Stimulated activated naive CD8-positive, alpha-beta T cell treated with anti-CD3 and anti-CD28 coated beads, Interleukin-15, amount 100 ng/mL, for 72 hours (primary cell): ENCODE measurements around the gene PRR20B.
"Not testable (repeated sequence)": the region's sequence is repeated elsewhere in the genome, so short reads cannot be mapped to it uniquely, and the experiment has no call there.

Experiments used
- ATAC-seq: fragments of 150-1000 bp; cut with Tn5 transposase; 2 replicates; pipeline ENCODE4 v1.10.0; 2021; ENCODE audit warnings: mild to moderate bottlenecking, moderate library complexity
- DNase-seq, 2 donors: peaks; one replicate each; pipeline ENCODE4 v3.0.0; 2021 to 2022
- H3K27ac Mint-ChIP-seq, 2 donors: one replicate each; pipeline ENCODE4 v1.8.0; 2022; ENCODE audit warnings: mild to moderate bottlenecking in 2 of 2, mixed read lengths in 2 of 2, moderate library complexity in 2 of 2
- H3K27me3 Mint-ChIP-seq: one replicate; pipeline ENCODE4 v1.8.0; 2022; ENCODE audit warnings: mixed read lengths
- H3K4me1 Mint-ChIP-seq: one replicate; pipeline ENCODE4 v1.8.0; 2022; ENCODE audit warnings: mild to moderate bottlenecking, mixed read lengths
- H3K4me3 Mint-ChIP-seq, 2 donors: one replicate each; pipeline ENCODE4 v1.8.0; 2022; ENCODE audit warnings: mild to moderate bottlenecking in 2 of 2, mixed read lengths in 2 of 2, moderate library complexity in 1 of 2
- H3K9me3 Mint-ChIP-seq, 2 donors: one replicate each; pipeline ENCODE4 v1.8.0; 2022; ENCODE audit warnings: mixed read lengths in 2 of 2

Gene PRR20B

GRCh38 chr13:57147188-57147587 is at the start of gene PRR20B:
PRR20B (plus strand) TSS chr13:57147488; CDS start chr13:57147875, 387 bp downstream.
- H3K27ac Mint-ChIP-seq, H3K4me3 Mint-ChIP-seq, H3K4me1 Mint-ChIP-seq, H3K27me3 Mint-ChIP-seq, ATAC-seq, DNase-seq, H3K9me3 Mint-ChIP-seq: not testable (repeated sequence)

- no peaks in the 10 kb centered on the region for H3K27me3 Mint-ChIP-seq
- peaks cover 16 to 26% of the 10 kb centered on the region in 2 donors for H3K9me3 Mint-ChIP-seq
- DNase-seq (no peak), ATAC-seq (no peak)
- no peaks in the 10 kb centered on the region for H3K4me1 Mint-ChIP-seq
- no peak overlapping the region for H3K4me3 Mint-ChIP-seq
- H3K27ac Mint-ChIP-seq = no peak overlapping the region
Measured at GRCh38 chr13:57114945-57115344, 32.3 kb upstream of the PRR20B start.

- ATAC-seq = no peak
- Mint-ChIP-seq H3K9me3 (no peaks in the 10 kb centered on the region), H3K4me3 (no peak overlapping the region), H3K4me1 (no peaks in the 10 kb centered on the region), H3K27ac (no peak overlapping the region), H3K27me3 (no peaks in the 10 kb centered on the region)
- no peak for DNase-seq
Measured at GRCh38 chr13:57123681-57124080, 23.6 kb upstream of the PRR20B start.

- no peak for DNase-seq
- no peaks in the 10 kb centered on the region for H3K27me3 Mint-ChIP-seq
- H3K4me1 Mint-ChIP-seq = no peaks in the 10 kb centered on the region
- ATAC-seq = no peak
- H3K4me3 Mint-ChIP-seq = no peak overlapping the region
- H3K27ac Mint-ChIP-seq = no peak overlapping the region
- H3K9me3 Mint-ChIP-seq = no peaks in the 10 kb centered on the region
Measured at GRCh38 chr13:57128909-57129308, 18.4 kb upstream of the PRR20B start.

- no peak overlapping the region for H3K4me3 Mint-ChIP-seq
- no peak overlapping the region for H3K27ac Mint-ChIP-seq
- ATAC-seq = no peak
- no peaks in the 10 kb centered on the region for H3K4me1 Mint-ChIP-seq
- H3K9me3 Mint-ChIP-seq = no peaks in the 10 kb centered on the region
- no peak for DNase-seq
- no peaks in the 10 kb centered on the region for H3K27me3 Mint-ChIP-seq
Measured at GRCh38 chr13:57136093-57136492, 11.2 kb upstream of the PRR20B start.

GRCh38 chr13:57137585-57137984 is 9.7 kb upstream of the PRR20B start:
- Mint-ChIP-seq H3K27me3 (no peaks in the 10 kb centered on the region), H3K4me1 (no peaks in the 10 kb centered on the region), H3K9me3 (no peaks in the 10 kb centered on the region), H3K27ac (no peak overlapping the region), H3K4me3 (no peak overlapping the region)
- DNase-seq (no peak), ATAC-seq (no peak)

- no peak overlapping the region for H3K27ac Mint-ChIP-seq
- H3K4me1 Mint-ChIP-seq = no peaks in the 10 kb centered on the region
- H3K4me3 Mint-ChIP-seq = no peak overlapping the region
- no peak for DNase-seq
- H3K9me3 Mint-ChIP-seq = no peaks in the 10 kb centered on the region
- no peak for ATAC-seq
- H3K27me3 Mint-ChIP-seq = no peaks in the 10 kb centered on the region
Measured at GRCh38 chr13:57138988-57139387, 8.3 kb upstream of the PRR20B start.

- ATAC-seq, H3K27me3 Mint-ChIP-seq, DNase-seq: not testable (repeated sequence)
Measured at GRCh38 chr13:57139781-57140180, 7.5 kb upstream of the PRR20B start.

GRCh38 chr13:57140235-57140968 is 6.9 kb upstream of the PRR20B start, which contains the start of gene PRR20A:
PRR20A (plus strand) TSS chr13:57140918; CDS start chr13:57141305, 387 bp downstream.
- not testable (repeated sequence) for DNase-seq, H3K4me1 Mint-ChIP-seq, H3K9me3 Mint-ChIP-seq, H3K27ac Mint-ChIP-seq, ATAC-seq, H3K4me3 Mint-ChIP-seq, H3K27me3 Mint-ChIP-seq

More at GRCh38 chr13:57139781-57140180, 7.5 kb upstream of the PRR20B start:
- H3K9me3 Mint-ChIP-seq, H3K4me3 Mint-ChIP-seq, H3K27ac Mint-ChIP-seq, H3K4me1 Mint-ChIP-seq: not testable (repeated sequence)

- not testable (repeated sequence) for H3K4me1 Mint-ChIP-seq, H3K27ac Mint-ChIP-seq, ATAC-seq, DNase-seq, H3K9me3 Mint-ChIP-seq, H3K4me3 Mint-ChIP-seq, H3K27me3 Mint-ChIP-seq
Measured at GRCh38 chr13:57148106-57148505, 818 bp downstream of the PRR20B start.

GRCh38 chr13:57153761-57154160 is 6.5 kb downstream of the PRR20B start, which contains the start of gene PRR20C:
PRR20C (plus strand) TSS chr13:57154061; CDS start chr13:57154448, 387 bp downstream.
- not testable (repeated sequence) for H3K27me3 Mint-ChIP-seq, DNase-seq, H3K27ac Mint-ChIP-seq, H3K9me3 Mint-ChIP-seq, ATAC-seq, H3K4me3 Mint-ChIP-seq, H3K4me1 Mint-ChIP-seq

- not testable (repeated sequence) for H3K27ac Mint-ChIP-seq, H3K4me3 Mint-ChIP-seq, H3K27me3 Mint-ChIP-seq, ATAC-seq, H3K4me1 Mint-ChIP-seq, DNase-seq, H3K9me3 Mint-ChIP-seq
Measured at GRCh38 chr13:57160332-57160731, 13.0 kb downstream of the PRR20B start, which contains the start of gene PRR20D. PRR20D (plus strand) TSS chr13:57160632; CDS start chr13:57161019, 387 bp downstream.

- DNase-seq, H3K4me3 Mint-ChIP-seq, H3K4me1 Mint-ChIP-seq, H3K9me3 Mint-ChIP-seq, H3K27me3 Mint-ChIP-seq, H3K27ac Mint-ChIP-seq, ATAC-seq: not testable (repeated sequence)
Measured at GRCh38 chr13:57166897-57167296, 19.6 kb downstream of the PRR20B start, which contains the start of gene PRR20E. PRR20E (plus strand) TSS chr13:57167197; CDS start chr13:57167584, 387 bp downstream.

GRCh38 chr13:57191667-57192066 is 44.4 kb downstream of the PRR20B start:
- no peak overlapping the region for H3K4me3 Mint-ChIP-seq
- H3K9me3 Mint-ChIP-seq = no peaks in the 10 kb centered on the region
- ATAC-seq (no peak), DNase-seq (no peak)
- H3K4me1 Mint-ChIP-seq = no peaks in the 10 kb centered on the region
- H3K27me3 Mint-ChIP-seq = no peaks in the 10 kb centered on the region
- no peak overlapping the region for H3K27ac Mint-ChIP-seq
